GM18873 (cell line): ENCODE results near the gene CDK15.

Source experiments
- ATAC-seq: cut with Tn5 transposase; IDR thresholded peaks from one replicate; pipeline ENCODE4 v1.9.1; 2021; ENCODE audit warnings: mild to moderate bottlenecking, moderate library complexity, moderate number of reproducible peaks; ENCODE audit not compliant: unreplicated experiment, low FRiP score

The CDK15 gene

DNA sequence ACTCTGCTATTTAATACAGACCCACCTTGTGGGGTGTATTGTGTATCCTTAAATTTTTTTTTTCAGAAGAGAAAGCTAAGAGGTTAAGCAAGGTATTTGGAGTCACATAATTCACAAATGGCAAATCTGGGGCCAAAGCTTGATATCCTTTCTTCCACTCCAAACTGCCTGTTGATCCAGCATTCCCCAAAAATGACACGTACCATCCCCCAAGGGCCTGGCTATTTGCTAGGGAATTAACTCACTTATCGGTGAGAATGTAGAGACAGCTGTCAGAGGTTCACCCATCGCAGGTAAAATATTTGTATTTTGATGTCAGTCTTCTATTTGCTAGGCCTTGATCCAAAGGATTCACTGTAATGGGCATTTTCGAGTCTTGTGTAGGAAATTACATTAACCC is 123.7 kb downstream of the CDK15 start:
- no peak for ATAC-seq

DNA sequence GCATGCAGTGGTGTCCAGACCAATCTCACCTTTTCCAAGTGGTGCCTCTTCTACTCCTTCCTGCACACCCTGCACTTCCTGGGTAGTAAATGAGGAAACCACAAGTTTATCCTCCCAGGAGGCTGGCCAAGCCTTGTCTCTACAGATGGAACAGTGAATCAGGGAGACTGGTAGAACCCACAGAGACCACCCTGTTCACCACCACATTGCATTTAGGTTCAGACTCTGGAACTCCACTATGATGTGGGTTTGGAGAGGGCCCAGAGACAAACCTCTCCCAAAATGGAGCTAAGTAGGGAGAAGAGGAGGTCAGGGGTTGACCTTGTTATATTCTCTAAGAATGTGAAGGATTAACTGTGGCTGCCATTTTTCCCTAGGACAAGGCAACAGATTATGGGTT is 124.5 kb downstream of the CDK15 start:
- ATAC-seq = no peak

DNA sequence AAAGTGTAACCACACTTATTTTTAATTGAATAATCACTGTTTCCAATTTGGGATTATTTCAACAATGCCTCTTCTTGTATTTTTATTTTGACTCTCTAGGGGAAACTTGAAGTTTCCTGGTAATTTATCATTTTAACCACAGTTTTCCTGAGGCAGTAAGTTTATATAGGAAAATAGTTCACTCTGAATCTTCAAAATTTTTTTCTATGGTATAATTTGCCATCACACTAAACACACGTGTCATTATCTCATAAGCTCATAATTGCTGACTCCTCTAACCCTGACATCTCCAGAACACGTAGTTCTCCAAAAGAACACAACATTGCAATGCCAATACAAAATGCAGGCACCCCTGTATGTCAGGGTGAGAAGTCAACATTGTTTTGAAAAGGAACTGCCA is 125.1 kb downstream of the CDK15 start:
- no peak for ATAC-seq

DNA sequence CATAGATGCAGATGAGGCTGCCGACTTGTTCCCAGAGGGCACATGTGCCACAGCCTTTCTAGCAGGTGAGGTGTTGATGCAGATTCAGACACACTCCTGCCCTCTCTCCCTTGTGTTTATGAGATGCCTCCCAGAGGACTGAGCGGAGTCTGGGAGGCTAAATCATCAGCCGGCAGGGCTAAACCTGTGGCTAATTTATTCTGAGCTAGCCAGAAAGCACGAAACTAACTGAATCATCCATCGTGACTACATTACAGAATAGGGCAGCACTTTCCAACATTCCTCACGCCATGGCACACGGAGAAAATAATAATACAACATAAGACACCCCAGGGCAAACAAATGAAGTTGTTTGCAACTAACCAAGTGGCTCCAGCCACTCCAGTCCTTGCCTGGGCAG is 125.6 kb downstream of the CDK15 start:
- no peak for ATAC-seq

DNA sequence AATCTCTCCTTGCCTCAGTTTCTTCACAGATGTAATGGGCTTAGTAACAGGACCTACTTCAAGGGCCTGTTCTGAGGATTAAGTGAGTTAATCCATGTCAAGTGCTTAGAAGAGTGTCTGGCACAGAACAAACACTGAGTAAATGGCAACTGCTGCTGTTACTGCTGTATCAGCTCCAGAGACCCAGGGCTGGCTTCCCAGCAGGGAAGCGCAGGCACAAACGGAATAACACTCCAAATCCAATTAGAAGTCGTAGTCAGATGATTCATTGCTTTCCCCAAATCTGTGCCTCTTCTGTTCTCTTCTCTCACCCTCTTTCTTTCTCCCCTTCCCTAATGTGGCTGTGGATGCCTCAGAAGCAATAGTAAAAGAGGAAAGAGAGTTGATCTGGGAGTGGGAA is 126.2 kb downstream of the CDK15 start:
- ATAC-seq = no peak

DNA sequence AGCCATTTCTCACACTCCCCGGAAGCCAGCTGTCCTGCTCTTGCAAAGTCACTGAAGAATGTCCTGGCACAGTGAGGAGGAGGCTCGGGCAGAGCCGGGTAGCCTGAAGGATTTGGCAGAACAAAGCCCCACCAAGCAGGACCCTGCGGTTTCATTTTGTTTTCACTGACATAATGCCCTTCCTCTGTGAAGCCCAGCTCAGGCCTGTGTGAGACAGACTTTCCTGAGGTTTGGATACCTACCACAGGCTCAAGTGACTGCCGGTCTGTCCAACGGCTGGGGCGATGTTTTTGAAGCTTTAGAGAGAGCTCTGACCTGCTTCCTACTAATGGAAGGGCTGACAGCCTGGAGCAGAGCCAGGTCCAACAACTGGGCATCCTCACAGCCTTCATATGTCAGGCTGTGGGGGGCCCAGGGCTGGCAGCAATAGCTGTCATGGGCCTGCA is 127.5 kb downstream of the CDK15 start:
- ATAC-seq = no peak

DNA sequence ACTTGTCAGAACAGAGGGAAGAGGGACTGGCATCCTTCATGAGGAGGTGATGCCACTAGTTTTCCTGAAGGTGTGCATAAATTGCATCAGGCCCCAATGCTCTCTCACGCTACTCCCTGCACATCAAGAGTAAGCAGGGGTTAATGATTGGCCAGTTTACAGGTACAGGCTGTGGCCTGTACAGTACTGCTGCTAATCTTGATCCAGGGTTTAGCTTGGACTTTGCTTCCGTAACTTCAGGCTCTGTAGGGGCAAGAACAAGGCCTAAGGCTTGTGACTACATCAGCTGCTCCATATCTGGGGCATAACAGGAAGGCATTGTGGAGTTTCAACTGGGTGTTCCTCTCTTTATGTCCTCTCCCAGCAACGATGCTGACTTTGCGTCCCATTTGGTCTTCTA is 130.5 kb downstream of the CDK15 start:
- ATAC-seq = no peak

DNA sequence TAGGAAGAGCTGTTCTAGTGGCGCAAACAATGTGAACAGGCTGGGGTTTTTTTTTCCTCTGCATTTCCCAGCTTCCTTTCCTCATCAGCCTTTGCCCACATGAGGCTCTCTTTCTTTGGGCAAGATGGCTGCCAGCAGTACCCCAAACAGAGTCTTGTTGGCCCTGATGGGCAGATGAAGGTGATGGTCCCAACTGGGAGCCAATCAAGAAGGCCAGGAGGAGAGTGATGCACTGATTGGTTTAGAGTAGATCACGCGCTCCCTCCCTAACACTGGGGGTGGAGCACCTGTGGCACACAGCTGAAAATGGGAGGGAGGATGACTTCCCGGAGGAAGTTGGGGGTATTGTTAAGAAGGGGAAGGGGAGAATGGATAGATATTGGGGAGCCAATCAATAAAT is 131.0 kb downstream of the CDK15 start:
- ATAC-seq = no peak

DNA sequence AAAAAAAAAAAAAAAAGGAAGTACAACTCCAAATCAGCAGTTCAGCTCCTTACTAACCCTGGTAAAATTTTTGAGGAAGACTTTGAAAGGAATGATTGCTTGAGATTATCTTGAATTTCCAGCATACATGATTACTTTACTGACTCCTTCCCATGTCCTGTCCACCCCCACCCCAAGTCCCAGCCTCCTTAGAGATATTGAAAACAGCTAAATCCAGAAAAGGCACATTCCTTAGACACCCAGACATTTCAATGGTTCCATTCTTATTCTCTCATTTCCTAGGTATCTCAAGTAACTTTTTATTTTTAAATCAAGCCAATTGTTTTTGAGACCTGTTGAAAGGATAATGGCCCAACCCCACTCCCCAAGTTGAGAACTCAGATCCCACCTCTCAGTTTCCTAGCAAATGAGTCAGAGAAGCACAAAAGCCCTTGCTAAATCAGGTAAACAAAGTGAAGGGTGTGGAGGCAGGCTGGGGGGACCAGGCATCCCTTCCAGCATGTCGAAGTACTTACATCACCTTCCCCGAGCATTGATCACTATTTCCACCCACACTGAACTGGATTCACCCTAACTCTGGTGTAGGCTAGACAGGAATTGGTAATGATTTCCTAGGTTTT is 131.9 kb downstream of the CDK15 start:
- ATAC-seq = no peak

DNA sequence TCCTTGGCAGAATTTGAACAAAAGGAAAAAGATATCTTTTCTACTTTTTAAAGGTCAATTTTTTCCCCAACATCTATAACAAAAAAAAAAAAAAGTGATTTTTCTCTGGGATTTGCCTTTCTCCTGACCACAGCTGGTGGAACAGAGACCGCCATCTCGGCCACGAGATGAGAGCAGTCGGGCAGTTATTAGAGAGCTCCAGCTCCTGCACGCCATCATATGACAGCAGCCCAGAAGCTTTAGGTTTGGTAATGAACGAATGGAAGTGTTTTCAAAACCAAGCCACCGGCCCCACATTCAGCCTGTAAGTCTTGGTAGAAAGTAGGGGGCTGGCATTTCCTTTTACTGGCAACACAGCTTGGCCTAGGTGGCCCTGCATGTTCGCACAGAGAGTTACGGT is 132.4 kb downstream of the CDK15 start:
- ATAC-seq = no peak

DNA sequence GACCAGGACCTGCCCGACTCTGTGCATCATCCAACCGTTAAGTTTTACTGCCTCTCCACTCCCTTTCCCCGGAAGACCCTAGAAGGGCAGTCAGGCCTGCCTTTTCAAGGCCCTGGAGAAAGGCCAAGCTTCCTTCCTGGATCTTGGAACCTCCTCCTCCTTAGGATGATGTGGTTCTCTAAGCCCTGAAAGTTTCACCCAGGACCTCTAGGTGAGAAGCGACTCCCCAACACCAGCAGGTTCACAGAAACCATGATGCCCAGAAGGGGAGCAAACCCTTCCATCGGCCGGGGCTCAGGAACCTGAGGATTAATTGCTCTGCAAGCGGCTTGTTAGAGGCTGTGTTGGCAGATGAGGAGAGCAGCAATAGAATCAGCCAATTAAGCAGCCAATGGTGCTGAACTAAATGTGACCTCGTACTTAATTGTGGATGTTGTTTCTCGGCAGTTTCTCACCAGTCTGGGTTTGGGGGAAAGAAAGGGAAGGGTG is 133.2 kb downstream of the CDK15 start:
- ATAC-seq = no peak

DNA sequence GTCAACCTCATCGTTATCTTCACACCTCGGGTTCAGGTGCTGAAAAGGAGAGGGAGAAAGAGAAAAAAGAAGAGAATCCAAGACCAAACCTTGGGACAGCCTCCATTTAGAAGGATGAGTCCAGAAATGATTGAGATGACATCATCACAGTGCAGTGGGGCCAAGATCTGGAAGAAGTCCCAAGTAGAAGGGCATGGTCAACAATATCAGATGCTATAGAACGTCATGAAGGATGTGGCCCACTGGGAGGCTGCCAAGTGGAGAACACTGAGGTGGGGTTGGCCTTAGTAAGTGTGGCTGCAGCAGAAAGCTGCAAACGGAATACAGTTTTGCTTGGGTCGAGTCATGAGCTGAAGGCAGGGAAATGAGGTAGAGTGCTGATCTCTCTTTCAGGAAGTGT is 136.2 kb downstream of the CDK15 start:
- ATAC-seq = no peak
